HG02938 (cell line): ENCODE data around the gene SLC6A2.

ENCODE experiments used
- ATAC-seq: cut with Tn5 transposase; IDR thresholded peaks from one replicate; pipeline ENCODE4 v1.9.1; 2021; ENCODE audit warnings: mild to moderate bottlenecking, moderate library complexity; ENCODE audit not compliant: unreplicated experiment

SLC6A2 gene

DNA sequence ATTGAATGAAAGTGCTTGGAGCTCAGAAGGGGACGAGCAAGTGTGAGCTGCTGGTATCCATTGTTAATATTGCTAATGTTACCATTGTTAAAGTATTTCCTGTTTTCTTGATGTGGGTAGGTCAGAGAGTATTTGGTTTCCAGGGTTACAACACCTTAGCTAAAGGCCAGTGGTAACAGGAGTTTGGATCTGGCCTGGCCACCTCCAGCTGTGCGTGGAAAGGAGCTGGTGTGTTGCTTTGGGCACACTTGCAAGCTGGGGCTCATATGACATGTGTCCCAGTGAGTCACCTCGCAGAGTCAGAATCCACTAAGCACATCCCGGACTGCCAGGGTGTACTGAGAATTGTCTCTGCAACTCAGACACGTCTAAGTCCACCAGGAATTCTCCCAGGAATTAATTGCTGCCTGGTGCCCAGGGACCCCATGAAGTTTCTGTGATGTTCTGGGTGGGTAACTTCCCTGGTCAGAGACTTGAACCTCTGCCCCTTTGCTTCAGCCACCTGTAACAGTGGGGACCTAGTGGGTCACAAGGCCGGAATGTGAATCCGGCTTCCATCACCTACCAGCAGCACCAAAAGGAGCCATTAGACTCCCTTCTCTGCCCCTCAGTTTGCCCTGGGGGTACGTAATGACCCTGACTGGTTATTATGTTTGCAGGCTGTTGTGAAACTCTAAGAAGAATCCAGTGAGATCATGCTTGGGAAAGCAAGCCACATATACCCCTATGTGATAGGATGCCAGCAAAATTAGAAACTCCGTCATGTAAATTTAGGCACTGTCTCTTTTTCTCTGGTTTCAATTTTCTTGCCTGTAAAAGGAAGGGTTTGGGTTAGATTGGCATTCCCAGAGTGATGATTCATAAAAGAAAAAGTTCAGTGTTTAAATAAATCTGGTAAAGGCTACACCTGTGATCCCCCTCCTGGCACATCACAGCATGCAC lies 12.8 kb downstream of the SLC6A2 start:
- ATAC-seq = no peak

DNA sequence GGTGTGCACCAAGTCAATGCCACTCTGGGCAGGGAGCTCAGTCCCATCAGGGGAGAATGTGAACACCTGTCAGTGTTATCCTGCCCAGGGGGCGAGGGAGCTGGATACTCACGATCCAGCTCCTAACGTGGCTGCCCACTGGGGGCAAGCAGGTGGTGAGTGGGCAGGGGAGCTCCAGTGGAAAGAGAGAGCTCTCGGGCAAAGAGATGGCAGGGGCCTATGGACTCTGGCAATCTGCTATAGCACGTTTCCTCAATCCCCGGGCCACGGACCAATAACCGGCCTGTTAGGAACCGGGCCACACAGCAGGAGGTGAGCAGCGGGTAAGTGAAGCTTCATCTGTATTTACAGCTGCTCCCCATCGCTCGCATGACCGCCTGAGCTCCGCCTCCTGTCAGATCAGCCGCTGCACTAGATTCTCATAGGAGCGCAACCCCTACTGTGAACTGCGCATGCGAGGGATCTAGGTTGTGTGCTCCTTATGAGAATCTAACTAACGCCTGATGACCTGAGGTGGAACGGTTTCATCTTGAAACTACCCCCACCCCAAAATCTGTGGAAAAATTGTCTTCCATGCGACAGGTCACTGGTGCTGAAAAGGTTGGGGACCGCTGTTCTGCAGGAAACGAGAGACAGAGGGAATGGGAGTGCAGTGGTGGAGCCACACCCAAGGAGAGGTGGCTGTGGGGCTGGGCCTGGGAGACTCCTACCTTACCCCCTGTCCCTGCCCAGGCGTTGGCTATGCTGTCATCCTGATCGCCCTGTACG lies 15.6 kb downstream of the SLC6A2 start:
- no peak for ATAC-seq

DNA sequence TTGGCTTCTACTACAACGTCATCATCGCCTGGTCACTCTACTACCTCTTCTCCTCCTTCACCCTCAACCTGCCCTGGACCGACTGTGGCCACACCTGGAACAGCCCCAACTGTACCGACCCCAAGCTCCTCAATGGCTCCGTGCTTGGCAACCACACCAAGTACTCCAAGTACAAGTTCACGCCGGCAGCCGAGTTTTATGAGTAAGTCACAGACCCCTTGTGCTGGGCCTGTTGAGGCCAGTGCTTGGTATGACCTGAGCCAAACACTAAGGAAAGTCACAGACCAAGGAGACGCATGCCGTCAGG lies 16.1 kb downstream of the SLC6A2 start:
- no peak for ATAC-seq

DNA sequence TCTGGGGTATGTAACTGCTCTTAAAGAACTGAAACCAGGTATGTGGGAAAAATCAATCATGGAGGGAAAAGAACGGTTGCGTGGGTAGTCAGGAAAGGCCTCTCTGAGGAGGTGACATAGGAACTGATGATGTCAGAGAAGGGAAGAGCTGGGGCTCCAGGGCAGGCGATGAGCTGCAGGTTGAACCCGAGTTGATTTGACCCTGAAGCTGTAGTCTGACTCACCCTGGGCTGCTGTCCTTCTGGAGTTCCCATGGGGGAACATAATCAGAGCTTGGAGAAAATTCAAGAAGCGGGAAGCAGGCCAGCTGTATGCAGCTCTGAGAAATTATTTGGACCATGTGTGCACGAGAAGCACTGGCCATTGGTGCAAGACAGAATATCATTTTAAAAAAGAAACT lies 16.7 kb downstream of the SLC6A2 start:
- ATAC-seq = no peak

DNA sequence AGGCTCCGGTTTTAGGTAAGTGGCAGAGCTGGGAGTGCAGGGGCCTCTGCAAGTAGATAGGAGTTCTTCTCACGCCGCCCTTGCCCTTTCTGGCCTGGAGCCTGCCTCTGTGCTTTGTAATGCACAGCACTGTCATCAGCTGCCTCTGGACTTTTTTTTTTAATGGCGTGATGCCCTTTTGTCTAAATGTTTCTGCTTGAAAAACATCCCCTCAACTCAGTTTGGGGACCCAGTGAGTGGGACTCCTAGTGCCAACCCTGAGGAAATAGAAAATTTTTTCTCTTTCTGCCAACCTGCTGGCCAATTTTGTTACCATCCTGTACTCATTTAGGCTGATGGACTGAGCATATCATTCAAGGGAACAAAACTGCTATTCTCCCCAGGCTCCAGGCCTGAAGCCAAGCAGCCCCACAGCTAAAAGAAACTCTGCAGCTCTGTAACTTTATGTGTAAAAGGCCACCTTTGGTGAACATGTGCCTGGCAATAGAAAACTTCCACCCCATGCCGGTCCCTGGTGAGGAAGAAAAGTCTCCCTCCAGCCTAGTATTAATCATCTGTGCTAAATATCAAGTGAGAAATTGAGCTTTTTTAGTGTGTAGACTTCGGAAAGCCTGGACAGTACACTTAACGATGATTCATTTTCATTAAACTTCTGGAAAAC lies 22.5 kb downstream of the SLC6A2 start:
- no peak for ATAC-seq

DNA sequence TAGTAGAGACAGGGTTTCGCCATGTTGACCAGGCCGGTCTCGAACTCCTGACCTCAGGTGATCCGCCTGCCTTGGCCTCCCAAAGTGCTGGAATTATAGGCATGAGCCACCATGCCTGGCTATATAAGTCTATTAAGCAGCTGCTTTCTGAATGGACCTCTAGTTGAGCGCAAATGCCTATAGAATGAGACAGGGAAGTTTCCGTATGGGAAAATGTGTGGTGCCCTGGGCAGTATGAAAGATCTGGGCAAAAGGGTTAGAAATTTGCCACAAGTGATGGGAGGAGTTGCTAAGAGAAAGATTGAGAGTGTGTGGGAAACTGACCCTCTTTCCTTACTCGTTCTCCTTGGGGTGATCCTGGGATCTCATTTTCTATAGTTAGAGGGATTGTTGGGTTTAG lies 26.3 kb downstream of the SLC6A2 start:
- ATAC-seq = no peak

DNA sequence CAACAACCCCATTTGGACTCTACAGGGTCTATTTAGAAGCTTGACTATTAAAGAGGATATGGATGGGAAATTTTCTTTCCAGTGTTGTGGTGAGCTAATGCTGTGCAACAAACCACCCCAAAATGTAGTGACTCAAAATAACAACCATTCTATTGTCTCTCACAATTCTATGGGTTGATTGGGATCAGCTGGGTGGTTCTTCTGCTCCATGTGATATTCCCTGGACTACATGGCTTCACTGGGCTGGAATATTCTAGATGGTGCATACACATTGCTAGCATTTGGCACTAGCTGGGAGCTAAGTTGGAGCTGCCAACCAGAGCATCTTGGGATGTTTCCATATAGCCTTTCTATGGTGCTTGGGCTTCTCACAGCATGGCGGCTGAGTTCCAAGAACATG lies 30.2 kb downstream of the SLC6A2 start:
- ATAC-seq = no peak

DNA sequence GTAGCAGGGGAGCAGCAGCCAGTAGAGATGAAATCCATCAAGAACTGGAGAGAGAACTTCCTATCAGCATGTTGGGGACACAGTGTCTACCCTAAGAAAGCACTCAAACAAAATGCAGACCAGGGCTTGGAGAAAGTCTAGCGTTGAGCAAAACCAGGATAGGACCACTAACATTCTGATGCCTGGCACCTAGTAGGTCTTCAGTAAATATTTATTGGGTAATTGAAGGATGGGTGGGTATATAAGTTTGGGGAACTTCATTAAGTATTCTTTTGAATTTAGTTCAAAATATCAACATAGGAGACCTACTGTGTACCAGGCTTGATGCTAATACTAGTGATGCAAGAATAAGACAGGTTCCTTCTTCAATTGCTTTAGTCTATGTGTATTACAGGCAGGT lies 30.9 kb downstream of the SLC6A2 start:
- ATAC-seq = no peak

DNA sequence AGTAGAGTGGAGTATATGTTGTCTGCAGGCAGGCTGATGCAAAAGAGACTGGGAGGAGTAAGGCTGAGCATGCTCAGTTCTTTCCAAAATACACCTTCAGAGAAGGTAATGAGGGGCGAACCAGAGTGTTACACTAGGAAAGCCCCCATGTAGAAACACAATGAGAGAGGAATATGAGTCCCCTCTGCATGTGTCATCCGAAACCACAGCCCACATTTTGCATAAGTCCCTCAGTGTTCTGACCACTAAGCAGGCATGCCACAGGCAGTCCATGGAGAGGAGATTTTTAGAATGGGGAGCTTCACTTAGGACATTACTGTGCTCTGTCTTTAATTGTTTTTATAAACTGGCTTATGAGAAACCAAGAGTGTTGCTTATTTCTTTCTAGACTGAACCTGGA lies 32.0 kb downstream of the SLC6A2 start:
- ATAC-seq = no peak

DNA sequence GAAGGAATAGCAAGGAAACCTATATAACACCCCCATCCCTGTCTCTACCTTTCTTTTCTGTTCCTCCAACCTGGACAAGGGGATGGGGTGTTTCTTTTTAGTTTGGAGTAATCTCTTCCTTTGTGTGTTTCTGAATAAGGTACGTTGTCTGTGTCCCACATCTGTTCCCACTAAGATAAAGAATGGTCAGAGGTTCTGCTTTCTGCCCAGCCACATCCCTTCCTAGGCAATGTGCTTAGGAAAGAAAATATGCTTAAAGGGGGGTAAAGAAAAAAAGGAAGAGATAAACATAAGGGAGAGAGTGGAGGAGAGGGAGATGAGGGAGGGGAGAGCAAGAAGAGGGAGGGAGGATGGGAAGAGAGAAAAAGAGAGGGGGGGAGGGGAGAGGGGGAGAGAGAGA lies 35.1 kb downstream of the SLC6A2 start:
- ATAC-seq = no peak

DNA sequence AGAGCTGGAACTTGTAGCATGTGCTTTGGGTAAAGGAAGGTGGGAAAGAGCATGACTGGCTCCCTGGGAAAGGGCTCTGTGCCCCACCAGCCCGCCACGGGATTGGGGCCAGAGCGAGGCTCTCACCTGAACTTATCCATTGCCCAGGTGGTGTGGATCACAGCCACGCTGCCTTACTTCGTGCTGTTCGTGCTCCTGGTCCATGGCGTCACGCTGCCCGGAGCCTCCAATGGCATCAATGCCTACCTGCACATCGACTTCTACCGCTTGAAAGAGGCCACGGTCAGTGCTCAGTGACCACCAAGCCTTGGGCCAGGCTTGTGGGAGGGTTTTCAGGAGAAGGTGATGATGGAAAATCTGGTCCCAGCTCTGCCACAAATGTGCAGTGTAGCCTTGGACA lies 36.0 kb downstream of the SLC6A2 start:
- ATAC-seq = no peak

DNA sequence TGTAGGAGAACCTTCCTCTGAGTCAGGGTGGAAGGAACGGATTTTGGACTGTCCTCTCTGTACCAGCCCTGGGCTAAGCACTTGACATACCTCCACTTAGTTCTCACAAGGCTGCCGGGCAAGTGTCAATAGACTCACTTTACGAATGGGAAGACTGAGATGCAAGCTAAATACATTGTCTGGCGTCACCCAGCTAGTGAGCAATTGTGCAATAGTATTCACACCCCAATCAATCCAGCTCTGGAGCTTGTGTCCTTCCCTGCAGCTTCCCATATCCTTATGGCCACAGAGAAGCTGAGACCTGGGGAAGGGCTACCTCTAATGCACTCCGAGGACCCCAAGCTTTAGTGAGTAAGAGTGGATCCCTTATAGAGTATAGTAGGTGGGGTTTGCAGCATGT lies 39.8 kb downstream of the SLC6A2 start:
- no peak for ATAC-seq

DNA sequence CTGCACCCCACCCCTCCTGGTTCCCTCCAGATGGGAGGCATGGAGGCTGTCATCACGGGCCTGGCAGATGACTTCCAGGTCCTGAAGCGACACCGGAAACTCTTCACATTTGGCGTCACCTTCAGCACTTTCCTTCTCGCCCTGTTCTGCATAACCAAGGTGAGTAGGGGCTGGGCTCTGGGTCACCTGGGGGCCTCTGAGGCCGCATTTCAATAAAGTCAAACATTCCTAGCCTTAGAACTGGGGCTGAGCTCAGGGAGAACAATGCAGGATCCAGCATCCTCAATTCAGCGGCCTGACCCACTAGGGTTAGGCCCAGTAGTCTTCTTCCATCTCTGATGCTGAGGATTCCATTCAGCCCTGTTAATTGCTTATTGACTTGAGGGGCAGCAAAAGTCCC lies 42.1 kb downstream of the SLC6A2 start:
- no peak for ATAC-seq

DNA sequence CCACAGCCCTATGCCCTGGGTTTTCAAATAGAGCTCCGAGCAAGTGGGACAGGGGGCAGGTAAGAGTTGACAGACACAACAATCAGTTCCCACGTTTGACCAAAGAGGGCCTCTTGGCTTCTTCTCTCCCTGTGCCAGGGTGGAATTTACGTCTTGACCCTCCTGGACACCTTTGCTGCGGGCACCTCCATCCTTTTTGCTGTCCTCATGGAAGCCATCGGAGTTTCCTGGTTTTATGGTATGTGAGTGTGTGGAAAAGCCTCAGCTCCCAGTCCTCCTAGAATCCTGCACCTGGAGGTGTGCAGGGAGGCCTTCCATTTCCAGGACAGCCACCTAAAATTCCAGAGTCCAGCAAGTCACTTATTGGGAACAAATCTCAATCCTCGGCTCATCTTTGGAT lies 42.5 kb downstream of the SLC6A2 start:
- ATAC-seq = no peak

DNA sequence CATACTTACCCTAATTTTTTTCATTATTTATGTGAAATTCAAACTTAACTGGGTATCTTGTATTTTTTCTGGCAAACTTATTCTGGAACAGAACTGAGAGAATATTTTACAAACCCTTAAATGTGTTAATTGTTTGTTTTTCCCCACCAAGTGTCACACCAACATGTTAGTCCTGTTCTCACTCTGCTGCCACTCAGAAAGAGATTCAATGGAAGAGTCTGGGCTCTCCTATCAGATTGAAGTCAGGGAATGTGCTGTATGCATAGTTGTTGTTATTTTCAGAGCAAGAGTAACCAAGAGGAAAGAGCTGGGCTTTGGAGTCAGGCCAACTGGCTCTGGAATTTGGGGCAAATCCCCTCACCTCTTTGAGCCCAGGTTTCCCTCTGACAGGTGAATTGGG lies 43.2 kb downstream of the SLC6A2 start:
- no peak for ATAC-seq

DNA sequence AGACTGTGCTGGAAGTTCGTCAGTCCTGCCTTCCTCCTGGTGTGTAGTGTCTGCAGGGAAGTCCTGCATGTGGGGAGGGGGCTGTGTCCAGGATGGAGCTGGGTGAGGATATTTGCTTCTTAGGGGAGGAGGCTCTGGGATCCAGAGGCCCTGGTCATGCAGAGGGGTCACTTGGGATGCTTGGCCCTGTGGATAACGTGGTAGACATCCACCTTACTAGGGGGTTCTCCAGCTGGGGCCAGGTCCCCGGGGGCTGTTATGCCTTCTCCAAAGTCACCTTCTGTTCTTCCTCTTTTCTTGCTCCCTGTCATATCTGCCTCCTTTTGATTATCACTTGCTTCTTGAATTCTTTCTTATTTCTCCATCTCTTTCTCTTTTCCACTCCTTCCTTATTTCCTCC lies 43.8 kb downstream of the SLC6A2 start:
- ATAC-seq = no peak

DNA sequence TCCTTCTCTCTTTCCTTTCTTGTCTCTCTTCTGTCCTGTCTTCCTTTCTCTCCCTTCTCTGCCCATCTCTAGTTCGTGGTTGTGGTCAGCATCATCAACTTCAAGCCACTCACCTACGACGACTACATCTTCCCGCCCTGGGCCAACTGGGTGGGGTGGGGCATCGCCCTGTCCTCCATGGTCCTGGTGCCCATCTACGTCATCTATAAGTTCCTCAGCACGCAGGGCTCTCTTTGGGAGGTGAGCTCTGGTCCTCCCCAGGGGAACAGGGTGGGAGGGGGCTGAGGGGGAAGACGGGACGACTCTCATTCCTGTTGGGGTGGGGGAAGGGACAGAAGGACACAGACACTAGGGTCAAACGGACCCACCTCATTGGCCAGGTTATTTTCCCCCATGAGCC lies 44.3 kb downstream of the SLC6A2 start:
- no peak for ATAC-seq

DNA sequence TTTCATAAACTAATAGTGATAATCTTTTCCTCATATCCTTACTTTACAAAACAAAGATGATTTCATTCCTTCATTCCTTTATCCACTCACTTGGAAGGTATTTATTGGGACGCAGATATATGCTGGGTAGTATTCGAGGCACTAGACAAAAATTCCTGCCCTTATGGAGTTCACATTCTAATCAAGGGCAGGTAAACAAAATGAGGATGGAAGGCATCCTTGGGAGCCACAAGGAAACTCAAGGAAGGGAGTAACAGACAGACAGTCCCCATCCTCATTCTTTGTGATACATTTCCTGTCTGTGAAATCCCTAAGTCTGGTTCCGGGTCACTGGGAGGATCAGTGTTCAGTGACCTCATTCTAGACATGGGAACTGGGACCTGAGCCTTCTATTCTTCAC lies 45.2 kb downstream of the SLC6A2 start:
- no peak for ATAC-seq

DNA sequence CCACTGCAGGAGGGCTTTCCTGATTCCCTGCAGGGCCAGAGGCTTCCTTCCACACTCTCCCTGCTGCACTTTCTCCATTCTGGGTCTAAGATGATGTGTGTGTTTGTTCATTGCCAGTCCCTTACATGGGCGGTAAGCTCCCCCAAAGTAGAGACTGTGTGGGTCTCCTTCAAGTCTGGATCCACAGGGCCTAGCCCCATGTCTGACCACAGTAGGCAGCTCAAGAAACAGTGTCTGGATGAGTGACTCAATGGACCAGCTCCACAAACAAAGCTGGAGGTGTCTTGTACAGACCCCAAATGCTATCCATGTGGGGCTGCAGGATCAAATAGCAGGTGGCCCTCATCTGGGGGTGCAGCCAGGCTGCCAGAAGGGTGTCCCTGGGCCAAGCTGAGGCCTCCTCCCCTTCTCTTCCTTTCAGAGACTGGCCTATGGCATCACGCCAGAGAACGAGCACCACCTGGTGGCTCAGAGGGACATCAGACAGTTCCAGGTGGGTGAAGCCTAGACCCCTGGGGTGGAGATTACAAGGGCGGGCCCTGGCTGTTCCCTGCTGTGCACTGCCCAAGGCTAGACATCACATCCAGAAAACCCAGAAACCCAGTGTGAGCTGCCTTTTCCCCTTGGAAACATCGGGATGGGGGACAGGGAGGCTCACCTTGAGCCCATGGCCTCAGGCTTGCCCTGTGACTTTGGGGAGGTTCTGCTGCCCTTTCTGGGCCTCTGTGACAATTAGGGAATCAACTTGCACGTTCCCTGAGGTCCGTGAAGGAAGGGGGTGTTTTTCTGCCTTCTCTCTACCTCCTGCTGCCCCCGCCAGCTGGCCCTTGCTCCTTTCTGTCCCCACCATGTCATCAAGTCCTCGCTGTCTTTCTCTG lies 45.9 kb downstream of the SLC6A2 start:
- ATAC-seq = peak; percentile 87

DNA sequence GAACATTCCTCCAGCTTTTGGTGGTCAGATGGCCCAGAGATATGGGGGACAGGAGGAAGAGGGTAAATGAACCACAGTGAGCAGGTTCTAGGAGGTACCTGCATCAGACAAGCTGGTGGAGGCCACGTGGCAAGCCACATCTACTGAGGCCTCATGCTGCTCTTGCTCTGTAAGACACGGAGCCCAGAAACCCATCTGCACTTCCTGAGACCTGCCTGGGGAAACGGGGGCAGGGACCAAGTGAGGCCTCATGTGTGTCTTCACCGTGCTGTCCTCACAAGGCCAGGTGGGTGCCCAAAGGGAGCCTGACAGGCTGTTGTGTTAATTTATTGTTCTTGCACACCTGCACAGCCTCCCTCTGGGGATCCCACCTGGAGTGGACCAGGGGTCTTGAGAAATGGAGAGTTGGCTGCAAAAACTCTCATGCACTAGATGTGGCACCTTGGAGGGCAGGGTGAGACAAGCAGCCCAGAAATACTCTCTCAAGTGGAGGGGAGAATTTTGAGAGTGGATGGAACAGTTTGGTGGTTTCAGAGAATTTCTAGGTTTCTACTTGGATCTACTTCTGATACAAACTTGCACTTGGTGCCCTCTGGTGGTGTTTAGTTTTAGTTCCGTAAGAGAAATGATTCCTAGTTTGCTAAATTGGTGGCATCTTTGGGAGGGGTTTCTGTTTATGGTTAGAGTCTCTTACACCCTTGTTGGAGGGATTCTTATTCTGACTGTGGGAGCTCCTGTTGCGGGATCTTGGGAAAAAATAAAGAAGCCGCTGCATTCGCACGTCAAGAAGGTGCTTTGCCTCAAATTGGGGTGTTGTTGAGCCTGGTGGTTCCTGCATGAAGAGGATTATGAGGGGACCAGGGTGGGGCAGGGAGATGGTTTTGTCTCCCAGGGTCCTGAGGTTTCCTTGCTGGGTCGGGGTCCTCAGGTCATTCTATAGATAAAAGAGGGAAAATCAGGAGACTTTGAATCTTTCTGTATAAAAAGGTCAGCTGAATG lies 47.5 kb downstream of the SLC6A2 start:
- ATAC-seq = no peak
